Neural progenitor cell (in vitro differentiated cells): ENCODE measurements around the gene GCM1. TPM values are rescaled to one million over a fixed set of nuclear protein-coding genes. Genes with fewer than 3 reads are reported as not detected.

ENCODE experiments used
- DNase-seq: peaks from one replicate; pipeline ENCODE4 v3.0.0-alpha.2; 2016; ENCODE audit warnings: low spot score
- H2AFZ ChIP-seq: fragments of 200-600 bp; sonication (generic); replicated peaks from 2 replicates; pipeline ENCODE4 v1.6.1; 2016; ENCODE audit warnings: antibody characterized with exemption
- H3F3A ChIP-seq: fragments of 200-600 bp; sonication (generic); 2 replicates; pipeline ENCODE4 v1.6.1; 2016; ENCODE audit warnings: antibody characterized with exemption, low read depth
- H3K27ac ChIP-seq: fragments of 200-600 bp; sonication (generic); 2 replicates; pipeline ENCODE4 v1.5.1; 2016; ENCODE audit warnings: mild to moderate bottlenecking
- H3K27me3 ChIP-seq: fragments of 200-600 bp; sonication (generic); 2 replicates; pipeline ENCODE4 v1.6.1; 2016; ENCODE audit warnings: mild to moderate bottlenecking, moderate library complexity
- H3K36me3 ChIP-seq: fragments of 200-600 bp; sonication (generic); 2 replicates; pipeline ENCODE4 v1.5.1; 2016
- H3K4me1 ChIP-seq: fragments of 200-600 bp; sonication (generic); 2 replicates; pipeline ENCODE4 v1.6.1; 2016; ENCODE audit warnings: mixed run types
- H3K4me2 ChIP-seq: fragments of 200-600 bp; sonication (generic); 2 replicates; pipeline ENCODE4 v1.6.1; 2016
- H3K4me3 ChIP-seq: fragments of 200-600 bp; sonication (generic); 2 replicates; pipeline ENCODE4 v1.5.1; 2016
- H3K79me2 ChIP-seq: fragments of 200-600 bp; sonication (generic); 2 replicates; pipeline ENCODE4 v1.6.1; 2016; ENCODE audit warnings: low read depth
- H3K9ac ChIP-seq: fragments of 200-600 bp; sonication (generic); 2 replicates; pipeline ENCODE4 v1.6.1; 2016
- H3K9me3 ChIP-seq: fragments of 200-600 bp; sonication (generic); 2 replicates; pipeline ENCODE4 v1.5.1; 2016; ENCODE audit warnings: low read depth
- H4K20me1 ChIP-seq: fragments of 200-600 bp; sonication (generic); 2 replicates; pipeline ENCODE4 v1.6.1; 2016; ENCODE audit warnings: low read depth
- H3K27ac Mint-ChIP-seq: 3 replicates; pipeline ENCODE4 v1.8.0; 2021; ENCODE audit warnings: mixed read lengths
- H3K27me3 Mint-ChIP-seq: 2 replicates; pipeline ENCODE4 v1.8.0; 2022; ENCODE audit warnings: low read depth, mild to moderate bottlenecking, inconsistent platforms, moderate library complexity, mixed read lengths; ENCODE audit not compliant: insufficient read depth
- H3K36me3 Mint-ChIP-seq: 3 replicates; pipeline ENCODE4 v1.8.0; 2021; ENCODE audit warnings: mixed read lengths
- H3K4me1 Mint-ChIP-seq: 3 replicates; pipeline ENCODE4 v1.8.0; 2021; ENCODE audit warnings: mixed read lengths
- H3K4me3 Mint-ChIP-seq: 3 replicates; pipeline ENCODE4 v1.8.0; 2021; ENCODE audit warnings: mild to moderate bottlenecking, moderate library complexity, mixed read lengths
- H3K9me3 Mint-ChIP-seq: 3 replicates; pipeline ENCODE4 v1.8.0; 2020; ENCODE audit warnings: mixed read lengths
- EZH2 ChIP-seq: fragments of 200-600 bp; sonication (generic); IDR thresholded peaks from 2 replicates; pipeline ENCODE4 v1.6.1; 2017; ENCODE audit warnings: antibody characterized with exemption, mild to moderate bottlenecking, moderate library complexity
- EZH2phosphoT487 ChIP-seq: fragments of 200-600 bp; sonication (generic); IDR thresholded peaks from 2 replicates; pipeline ENCODE4 v1.6.1; 2017; ENCODE audit warnings: antibody characterized with exemption
- total RNA-seq: library from RNA; depleted of rRNA; stranded (reverse); fragments of >200 nt; gene quantifications from 2 replicates; pipeline ENCODE4 v1.2.3, GENCODE V29; 2015; ENCODE audit warnings: low replicate concordance
- TF ChIP-seq, protein P1 (sequence below): fragments of 200-600 bp; sonication (generic); IDR thresholded peaks from 2 replicates; pipeline ENCODE4 v1.5.1; 2017; ENCODE audit warnings: antibody characterized with exemption, mild to moderate bottlenecking

Gene GCM1
- total RNA-seq, 1 donor from 2014 or later = not detected

GRCh38 chr6:53112871-53113270 is 35.8 kb downstream of the GCM1 start:
- Histone ChIP-seq H3K4me3 (no peak overlapping the region), H3K4me1 (no peaks in the 10 kb centered on the region), H3K79me2 (no peaks in the 10 kb centered on the region), H3K27ac (no peak overlapping the region), H3F3A (no peaks in the 10 kb centered on the region), H3K36me3 (no peaks in the 10 kb centered on the region), H4K20me1 (no peaks in the 10 kb centered on the region), H3K27me3 (no peaks in the 10 kb centered on the region), H3K9me3 (no peaks in the 10 kb centered on the region), H3K9ac (no peak overlapping the region), H3K4me2 (no peak overlapping the region), H2AFZ (no peak overlapping the region)
- peaks cover 6% of the 10 kb centered on the region for H3K27me3 Mint-ChIP-seq
- DNase-seq = no peak
- H3K4me1 Mint-ChIP-seq = peaks cover 4% of the 10 kb centered on the region
- no peak overlapping the region for H3K27ac Mint-ChIP-seq
- no peaks in the 10 kb centered on the region for H3K9me3 Mint-ChIP-seq
- H3K36me3 Mint-ChIP-seq = no peaks in the 10 kb centered on the region
- H3K4me3 Mint-ChIP-seq = no peak overlapping the region
- TF ChIP-seq EZH2 (no peak), EZH2phosphoT487 (no peak)
- TF ChIP-seq, protein P1, sequence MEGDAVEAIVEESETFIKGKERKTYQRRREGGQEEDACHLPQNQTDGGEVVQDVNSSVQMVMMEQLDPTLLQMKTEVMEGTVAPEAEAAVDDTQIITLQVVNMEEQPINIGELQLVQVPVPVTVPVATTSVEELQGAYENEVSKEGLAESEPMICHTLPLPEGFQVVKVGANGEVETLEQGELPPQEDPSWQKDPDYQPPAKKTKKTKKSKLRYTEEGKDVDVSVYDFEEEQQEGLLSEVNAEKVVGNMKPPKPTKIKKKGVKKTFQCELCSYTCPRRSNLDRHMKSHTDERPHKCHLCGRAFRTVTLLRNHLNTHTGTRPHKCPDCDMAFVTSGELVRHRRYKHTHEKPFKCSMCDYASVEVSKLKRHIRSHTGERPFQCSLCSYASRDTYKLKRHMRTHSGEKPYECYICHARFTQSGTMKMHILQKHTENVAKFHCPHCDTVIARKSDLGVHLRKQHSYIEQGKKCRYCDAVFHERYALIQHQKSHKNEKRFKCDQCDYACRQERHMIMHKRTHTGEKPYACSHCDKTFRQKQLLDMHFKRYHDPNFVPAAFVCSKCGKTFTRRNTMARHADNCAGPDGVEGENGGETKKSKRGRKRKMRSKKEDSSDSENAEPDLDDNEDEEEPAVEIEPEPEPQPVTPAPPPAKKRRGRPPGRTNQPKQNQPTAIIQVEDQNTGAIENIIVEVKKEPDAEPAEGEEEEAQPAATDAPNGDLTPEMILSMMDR = no peak

DNA sequence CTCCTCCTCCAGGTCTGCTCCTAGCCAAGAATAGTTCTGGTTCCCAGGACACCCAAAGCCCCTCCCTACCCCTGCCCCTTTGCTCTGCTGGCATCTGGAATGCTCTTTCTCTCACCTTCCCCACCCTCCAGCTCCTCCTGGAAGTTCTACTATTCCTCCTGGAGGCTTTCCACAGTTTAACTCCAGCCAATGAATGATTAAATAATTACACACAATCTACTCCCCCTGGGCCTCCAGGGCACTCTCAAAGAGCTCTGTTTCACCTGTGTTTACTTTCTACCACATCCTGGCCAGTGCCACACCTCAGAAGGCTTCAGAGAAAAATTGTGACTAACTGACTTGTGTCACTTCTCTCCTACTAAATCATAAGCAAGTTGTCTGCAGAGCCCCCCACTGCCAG is 36.2 kb downstream of the GCM1 start:
- Histone ChIP-seq H3K4me2 (no peak overlapping the region), H3K4me1 (no peaks in the 10 kb centered on the region), H3K9me3 (no peaks in the 10 kb centered on the region), H4K20me1 (no peaks in the 10 kb centered on the region), H3K4me3 (no peak overlapping the region), H3K36me3 (no peaks in the 10 kb centered on the region), H3K9ac (no peak overlapping the region), H2AFZ (no peak overlapping the region), H3F3A (no peaks in the 10 kb centered on the region), H3K27ac (no peak overlapping the region), H3K79me2 (no peaks in the 10 kb centered on the region), H3K27me3 (no peaks in the 10 kb centered on the region)
- TF ChIP-seq EZH2phosphoT487 = no peak
- no peak for TF ChIP-seq EZH2
- TF ChIP-seq, protein P1 = no peak
- H3K27ac Mint-ChIP-seq = peak overlapping the region; percentile 67
- no peaks in the 10 kb centered on the region for H3K36me3 Mint-ChIP-seq
- H3K4me1 Mint-ChIP-seq = peaks cover 4% of the 10 kb centered on the region
- no peaks in the 10 kb centered on the region for H3K9me3 Mint-ChIP-seq
- peaks cover 6% of the 10 kb centered on the region for H3K27me3 Mint-ChIP-seq
- no peak overlapping the region for H3K4me3 Mint-ChIP-seq
- no peak for DNase-seq

- H3K36me3 ChIP-seq = no peaks in the 10 kb centered on the region
- H3K9ac ChIP-seq = no peak overlapping the region
- H3K9me3 ChIP-seq = no peaks in the 10 kb centered on the region
- H2AFZ ChIP-seq = no peak overlapping the region
- H3K4me3 ChIP-seq = no peak overlapping the region
- Mint-ChIP-seq H3K27me3 (peaks cover 6% of the 10 kb centered on the region), H3K36me3 (no peaks in the 10 kb centered on the region), H3K4me3 (no peak overlapping the region), H3K4me1 (peaks cover 4% of the 10 kb centered on the region), H3K9me3 (no peaks in the 10 kb centered on the region), H3K27ac (no peak overlapping the region)
- no peak overlapping the region for H3K27ac ChIP-seq
- H3K79me2 ChIP-seq = no peaks in the 10 kb centered on the region
- no peaks in the 10 kb centered on the region for H3K4me1 ChIP-seq
- H3F3A ChIP-seq = no peaks in the 10 kb centered on the region
- H3K27me3 ChIP-seq = no peaks in the 10 kb centered on the region
- H4K20me1 ChIP-seq = no peaks in the 10 kb centered on the region
- no peak for DNase-seq
- H3K4me2 ChIP-seq = no peak overlapping the region
- TF ChIP-seq, protein P1 = no peak
- TF ChIP-seq EZH2phosphoT487 (no peak), EZH2 (no peak)
These were observed 36.8 kb downstream of the GCM1 start for GRCh38 chr6:53111865-53112264.
